ENCODE measurements around the gene CDC20. TPM values are rescaled to one million over a fixed set of nuclear protein-coding genes. Genes with fewer than 3 reads are reported as not detected.

CDC20 gene
- total and polyA plus RNA-seq, 8 donors: 1.8 to 31.4 (median 11.0) TPM

DNA sequence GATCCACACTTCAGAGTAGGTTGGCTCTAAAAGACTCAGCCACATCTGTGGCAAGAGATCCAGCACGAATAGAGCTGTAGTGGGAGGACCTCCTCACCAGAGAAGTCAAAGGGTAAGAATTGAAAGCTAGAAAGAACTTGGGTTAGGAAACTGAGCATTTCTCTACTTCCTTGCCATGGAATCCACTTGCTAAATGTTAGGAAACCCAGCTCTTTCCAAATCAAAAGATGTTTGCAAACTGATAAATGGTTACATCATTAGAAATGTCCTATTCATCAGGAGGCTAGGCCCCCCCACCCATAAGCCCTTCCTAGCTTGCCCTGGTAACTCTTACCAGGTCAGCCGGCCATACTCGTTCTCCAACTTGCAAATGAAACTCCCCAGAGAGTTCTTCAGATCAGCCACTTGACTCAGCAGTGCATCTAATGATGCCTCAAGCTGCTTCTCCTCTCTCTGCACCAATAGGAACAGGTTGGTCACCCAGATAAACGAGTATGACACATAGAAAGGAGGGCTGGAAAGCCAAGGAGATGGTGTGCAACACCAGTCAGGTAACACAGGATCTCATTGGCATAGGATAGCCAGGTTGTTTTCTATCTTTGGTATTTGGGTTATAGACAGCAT is 29.3 kb downstream of the CDC20 start:
- peaks cover 22 to 42% (median 34%) of the 10 kb centered on the region in 4 donors for H3K4me1 ChIP-seq

DNA sequence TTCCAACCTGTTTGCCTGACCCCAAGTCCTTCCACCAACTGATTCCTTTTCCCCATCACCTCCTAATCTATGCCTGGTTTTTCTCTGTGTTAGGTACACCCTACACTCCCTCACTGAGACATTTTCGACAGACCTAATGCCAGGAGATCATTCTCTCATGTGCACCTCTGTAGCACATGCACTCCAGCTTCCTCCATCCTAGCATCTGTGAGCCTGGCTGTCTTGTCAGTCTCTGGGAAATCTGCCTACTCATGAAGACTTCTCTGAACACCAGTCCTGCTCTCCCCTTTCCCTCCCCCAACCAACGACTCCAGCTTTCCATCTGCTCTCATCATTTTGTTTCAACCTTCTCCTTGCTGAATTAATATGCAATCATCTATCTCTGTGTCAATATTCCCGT is 29.8 kb downstream of the CDC20 start:
- peaks cover 39 to 43% (median 41%) of the 10 kb centered on the region in 4 donors for H3K36me3 ChIP-seq
- peak overlapping the region; percentile 79 to 95 (median 92) for H3K4me3 ChIP-seq
- H3K27me3 ChIP-seq: no peaks in the 10 kb centered on the region
- H3K4me1 ChIP-seq: peaks cover 22 to 41% (median 35%) of the 10 kb centered on the region in 4 donors
- no peaks in the 10 kb centered on the region for H3K9me3 ChIP-seq
- peak overlapping the region in 3 of 5 donors; percentile 91 to 93 (median 92) for H3K27ac ChIP-seq
- WGBS, 5 donors: 31 to 46% (median 33%) methylated on average over 3 of the region's 3 CpGs
- intact Hi-C loops (cut with DNase I; ENCODE audit: low total_unique reads): no loop called here
- DNase-seq: peak in 1 of 2 donors; percentile 9
- TF ChIP-seq, protein P1, sequence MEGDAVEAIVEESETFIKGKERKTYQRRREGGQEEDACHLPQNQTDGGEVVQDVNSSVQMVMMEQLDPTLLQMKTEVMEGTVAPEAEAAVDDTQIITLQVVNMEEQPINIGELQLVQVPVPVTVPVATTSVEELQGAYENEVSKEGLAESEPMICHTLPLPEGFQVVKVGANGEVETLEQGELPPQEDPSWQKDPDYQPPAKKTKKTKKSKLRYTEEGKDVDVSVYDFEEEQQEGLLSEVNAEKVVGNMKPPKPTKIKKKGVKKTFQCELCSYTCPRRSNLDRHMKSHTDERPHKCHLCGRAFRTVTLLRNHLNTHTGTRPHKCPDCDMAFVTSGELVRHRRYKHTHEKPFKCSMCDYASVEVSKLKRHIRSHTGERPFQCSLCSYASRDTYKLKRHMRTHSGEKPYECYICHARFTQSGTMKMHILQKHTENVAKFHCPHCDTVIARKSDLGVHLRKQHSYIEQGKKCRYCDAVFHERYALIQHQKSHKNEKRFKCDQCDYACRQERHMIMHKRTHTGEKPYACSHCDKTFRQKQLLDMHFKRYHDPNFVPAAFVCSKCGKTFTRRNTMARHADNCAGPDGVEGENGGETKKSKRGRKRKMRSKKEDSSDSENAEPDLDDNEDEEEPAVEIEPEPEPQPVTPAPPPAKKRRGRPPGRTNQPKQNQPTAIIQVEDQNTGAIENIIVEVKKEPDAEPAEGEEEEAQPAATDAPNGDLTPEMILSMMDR (IDR thresholded peaks at IDR 0.05): no peak
- TF ChIP-seq POLR2AphosphoS5 (IDR thresholded peaks at IDR 0.05): no peak
- no peak for TF ChIP-seq POLR2A (IDR thresholded peaks at IDR 0.05)
- TF ChIP-seq EP300 (IDR thresholded peaks at IDR 0.05): no peak

More for the DNA sequence above, 29.3 kb downstream of the CDC20 start:
- H3K27ac ChIP-seq: peak overlapping the region in 2 of 5 donors; percentile 92 to 93
- 37 to 55% (median 44%) methylated on average over 4 of the region's 4 CpGs for WGBS, 5 donors
- H3K36me3 ChIP-seq: peaks cover 44 to 48% (median 46%) of the 10 kb centered on the region in 4 donors
- TF ChIP-seq, protein P1 (IDR thresholded peaks at IDR 0.05): no peak
- TF ChIP-seq POLR2A (IDR thresholded peaks at IDR 0.05) (no peak), EP300 (IDR thresholded peaks at IDR 0.05) (no peak), POLR2AphosphoS5 (IDR thresholded peaks at IDR 0.05) (no peak)
- peak overlapping the region in 2 of 4 donors; percentile 79 to 95 for H3K4me3 ChIP-seq
- H3K27me3 ChIP-seq: no peaks in the 10 kb centered on the region
- no peak for DNase-seq
- no peaks in the 10 kb centered on the region for H3K9me3 ChIP-seq
- intact Hi-C loops (cut with DNase I; ENCODE audit: low total_unique reads): no loop called here

DNA sequence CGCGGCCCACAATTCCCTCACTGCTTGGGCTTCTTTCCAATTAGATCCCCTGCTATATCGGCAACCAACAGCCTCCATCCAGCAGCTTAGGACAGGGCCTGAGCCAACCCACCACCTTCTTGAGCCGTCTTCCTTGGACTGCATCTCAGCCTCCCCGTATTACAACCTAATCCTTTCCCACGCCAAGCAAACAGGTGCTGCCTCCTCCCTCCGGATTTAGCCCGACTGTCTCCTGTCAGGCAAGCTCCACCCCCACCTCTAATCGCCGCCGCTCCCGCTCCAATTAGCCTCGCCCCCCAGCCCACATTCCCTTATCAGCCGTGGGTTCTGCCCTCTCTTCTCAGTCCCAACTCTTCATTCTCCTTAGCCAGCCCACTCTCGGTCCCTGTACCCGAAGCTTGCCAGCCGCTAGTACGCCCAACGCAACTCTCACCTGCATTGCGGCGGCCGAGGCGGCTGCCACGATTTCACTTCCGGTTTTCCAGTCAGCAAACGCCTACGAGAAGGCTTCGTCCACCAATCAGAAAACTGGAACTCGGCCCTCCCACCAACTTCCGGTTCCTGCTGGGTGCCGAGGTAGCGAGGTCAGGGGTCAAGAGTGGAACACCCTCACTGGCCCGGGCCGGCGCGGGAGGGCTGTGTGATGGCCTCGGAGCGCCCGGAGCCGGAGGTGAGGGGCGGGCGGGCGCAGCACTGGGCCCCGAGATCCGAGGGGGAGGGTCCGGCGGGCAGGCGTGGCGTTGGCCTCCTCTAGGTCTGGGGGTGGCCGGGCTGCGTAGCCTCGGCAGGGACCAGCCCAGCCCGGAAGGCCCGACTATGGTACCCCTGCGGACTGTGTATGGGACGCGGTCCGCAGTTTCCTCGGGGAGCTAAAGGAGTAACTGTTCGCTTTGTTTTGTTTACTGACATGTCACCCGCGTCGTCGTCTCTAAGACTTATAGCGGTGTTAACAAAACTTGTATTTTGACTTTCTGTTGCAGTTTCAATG is 30.8 kb downstream of the CDC20 start, which contains the start of the genes MED8 and SZT2:
Gene MED8 (minus strand): TSS at position 475 of the 988 bp plus-strand sequence. CDS start 36 bp downstream, at position 439.
Gene SZT2 (plus strand): TSS at position 574 of the 988 bp plus-strand sequence. CDS start 70 bp downstream, at position 644.
- peak within 1 kb of the TSS; percentile 87 to 93 (median 91) for H3K27ac ChIP-seq
- WGBS, 5 donors: 0 to 1% (median 1%) methylated on average over 42 to 65 of the region's 65 CpGs
- intact Hi-C loops (cut with DNase I; ENCODE audit: low total_unique reads): no loop called here
- no peaks in the 10 kb centered on the region for H3K9me3 ChIP-seq
- H3K36me3 ChIP-seq: peaks cover 28 to 36% (median 32%) of the 10 kb centered on the region in 4 donors
- H3K27me3 ChIP-seq: no peaks in the 10 kb centered on the region
- H3K4me1 ChIP-seq: peaks cover 22 to 41% (median 35%) of the 10 kb centered on the region in 4 donors
- DNase-seq: peak; percentile 97 to 98
- TF ChIP-seq POLR2A (IDR thresholded peaks at IDR 0.05): peak in 2 of 4 donors; percentile 48 to 51
- TF ChIP-seq, protein P1 (IDR thresholded peaks at IDR 0.05): no peak
- peak; percentile 71 to 93 (median 92) for TF ChIP-seq POLR2AphosphoS5 (IDR thresholded peaks at IDR 0.05)
- TF ChIP-seq EP300 (IDR thresholded peaks at IDR 0.05): no peak
- peak within 1 kb of the TSS; percentile 79 to 95 (median 92) for H3K4me3 ChIP-seq

DNA sequence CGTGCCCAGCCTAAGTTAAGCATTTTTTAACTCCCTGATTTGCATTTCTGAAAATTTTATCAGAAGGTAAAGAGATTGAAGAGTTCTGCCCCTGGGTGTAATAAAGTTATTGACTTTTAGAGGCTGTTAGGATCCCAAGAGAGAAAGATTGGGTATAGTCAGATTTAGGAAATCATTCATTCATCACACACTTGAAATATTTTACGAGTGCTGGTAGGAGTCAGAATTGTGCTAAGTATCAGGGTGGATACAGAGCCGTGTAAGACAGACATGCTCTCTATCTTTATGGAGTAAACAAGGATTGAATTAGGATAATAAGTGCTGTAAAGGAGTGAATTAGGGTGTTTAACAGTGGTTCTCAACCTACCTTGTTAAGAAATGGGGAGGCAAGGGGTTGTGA is 33.9 kb downstream of the CDC20 start:
- intact Hi-C loops (cut with DNase I; ENCODE audit: low total_unique reads): no loop called here
- no peak overlapping the region for H3K27ac ChIP-seq
- no peaks in the 10 kb centered on the region for H3K9me3 ChIP-seq
- TF ChIP-seq POLR2A (IDR thresholded peaks at IDR 0.05) (no peak), EP300 (IDR thresholded peaks at IDR 0.05) (no peak), POLR2AphosphoS5 (IDR thresholded peaks at IDR 0.05) (no peak)
- TF ChIP-seq, protein P1 (IDR thresholded peaks at IDR 0.05): no peak
- DNase-seq: no peak
- H3K36me3 ChIP-seq: peaks cover 0 to 23% (median 17%) of the 10 kb centered on the region in 4 donors
- H3K4me3 ChIP-seq: no peak overlapping the region
- WGBS, 5 donors: 65 to 78% (median 72%) methylated on average over 3 of the region's 3 CpGs
- no peaks in the 10 kb centered on the region for H3K27me3 ChIP-seq
- H3K4me1 ChIP-seq: peaks cover 22 to 46% (median 32%) of the 10 kb centered on the region in 4 donors

All from stomach (tissue), 9 donors.